Left cardiac atrium (tissue), 4 donors: ENCODE results near the gene FAM131B. TPM values are rescaled to one million over a fixed set of nuclear protein-coding genes. Genes with fewer than 3 reads are reported as not detected.
A peak's percentile ranks its signal among the peaks of the same experiment; 100 is the strongest.

Experiments
- ATAC-seq, 2 donors: fragments of 200-7000 bp; cut with Tn5 transposase; one replicate each; pipeline ENCODE4 v1.9.1; 2020; ENCODE audit warnings: mild to moderate bottlenecking in 2 of 2, moderate library complexity in 2 of 2
- DNase-seq: peaks from one replicate; pipeline ENCODE4 v3.0.0-alpha.2; 2020
- intact Hi-C, 2 donors: fragments of 100-400 bp; cut with DNase I; formaldehyde crosslinking; loops; one replicate each; pipeline versions ENCODE4 v1.14.1 to v1.15.1; 2022 to 2023
- total RNA-seq, 2 donors: library from RNA; stranded (reverse); fragmentation: NEBNext Ultra II Directional; extraction: Animal tissue kit (Norgen Biotek cat#: 25700); gene quantifications; one replicate each; pipeline ENCODE4 v1.2.1, GENCODE V29; 2021
- donor health status: DM: no; HTN: yes; CAD: no.
- donor health status: DM: no; HTN: yes; CAD: no; lungs with severe emphysema.
- donor health status: DM: yes; HTN: yes; CAD: no.
- donor health status: Dilated cardiomyopathy.

Gene FAM131B
- total RNA-seq, 2 donors from 2014 or later = 0.29 to 0.97 TPM

DNA sequence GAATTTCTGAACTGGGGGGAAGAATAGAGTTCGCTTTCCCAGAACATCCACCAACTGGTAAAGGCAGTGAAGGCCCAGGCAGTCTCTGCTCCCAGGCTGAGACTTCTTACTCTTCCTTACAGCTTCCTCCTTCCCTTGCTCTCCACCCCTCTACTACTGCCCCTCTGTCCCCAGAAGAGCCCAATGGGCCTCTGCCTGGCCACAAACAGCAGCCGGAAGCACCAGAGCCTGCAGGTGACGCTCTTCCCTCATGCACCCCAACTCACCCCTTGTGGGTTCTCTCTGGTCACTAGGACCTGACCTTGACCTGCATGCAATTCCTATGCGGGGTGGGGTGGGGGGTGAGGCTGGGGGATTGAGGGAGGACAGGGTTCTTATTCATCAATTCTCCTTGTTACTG, 16.5 kb downstream of the FAM131B start:
- intact Hi-C loops = no loop called here
- DNase-seq = no peak
- ATAC-seq = peak in 1 of 2 donors; percentile 44

DNA sequence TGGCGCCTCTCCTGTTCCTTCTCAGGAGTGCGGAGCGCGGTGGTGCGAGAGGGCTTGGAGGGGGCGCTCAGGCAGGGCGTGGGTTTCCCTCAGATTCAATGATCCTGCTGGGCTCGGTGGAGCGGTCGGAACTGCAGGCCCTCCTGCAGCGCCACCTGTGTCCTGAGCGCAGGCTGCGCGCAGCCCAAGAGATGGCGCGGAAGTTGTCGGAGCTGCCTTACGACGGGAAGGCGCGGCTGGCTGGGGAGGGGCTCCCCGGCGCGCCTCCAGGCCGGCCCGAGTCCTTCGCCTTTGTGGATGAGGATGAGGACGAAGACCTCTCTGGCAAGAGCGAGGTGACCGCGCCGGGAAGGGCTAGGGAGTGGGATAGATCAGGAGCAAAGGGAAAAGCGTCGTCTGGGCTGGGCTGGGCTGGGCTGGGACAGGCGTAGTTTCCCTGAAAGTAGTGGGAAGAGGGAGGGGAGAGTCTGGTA, 17.0 kb downstream of the FAM131B start:
- DNase-seq (peak; percentile 55), ATAC-seq (peak; percentile 61 to 88)
- intact Hi-C loops = no loop called here

DNA sequence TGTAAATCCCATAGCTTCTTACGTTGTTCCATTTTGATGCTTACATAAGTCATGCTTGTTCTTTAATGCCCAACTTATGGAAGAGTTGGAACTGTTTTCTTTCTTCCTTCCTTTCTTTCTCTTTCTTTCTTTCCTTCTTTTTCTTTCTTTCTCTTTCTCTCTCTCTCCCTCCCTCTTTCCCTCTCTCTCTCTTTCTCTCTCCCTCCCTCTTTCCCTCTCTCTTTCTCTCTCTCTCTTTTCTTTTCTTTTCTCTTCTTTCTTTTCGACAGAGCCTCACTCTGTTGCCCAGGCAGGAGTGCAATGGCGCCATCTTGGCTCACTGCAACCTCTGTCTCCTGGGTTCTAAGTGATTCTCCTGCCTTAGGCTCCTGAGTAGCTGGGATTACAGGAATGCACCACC, 18.9 kb downstream of the FAM131B start:
- DNase-seq = no peak
- no peak for ATAC-seq
- intact Hi-C loops = no loop called here

DNA sequence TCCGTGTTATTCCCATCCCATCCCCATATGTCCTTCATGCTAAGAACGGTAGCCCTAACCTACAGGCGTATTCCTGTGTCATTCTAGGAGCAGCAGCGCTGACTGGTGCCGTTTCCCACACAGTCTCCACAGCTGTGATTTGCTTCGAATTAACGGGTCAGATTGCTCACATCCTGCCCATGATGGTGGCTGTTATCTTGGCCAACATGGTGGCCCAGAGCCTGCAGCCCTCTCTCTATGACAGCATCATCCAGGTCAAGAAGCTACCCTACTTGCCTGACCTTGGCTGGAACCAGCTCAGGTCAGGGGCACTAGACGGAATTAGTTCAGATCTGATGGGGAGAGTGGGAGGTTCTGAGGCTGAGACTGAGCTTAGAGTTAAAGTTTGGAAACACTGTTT, 20.7 kb downstream of the FAM131B start:
- intact Hi-C loops = no loop called here
- ATAC-seq (no peak), DNase-seq (no peak)

DNA sequence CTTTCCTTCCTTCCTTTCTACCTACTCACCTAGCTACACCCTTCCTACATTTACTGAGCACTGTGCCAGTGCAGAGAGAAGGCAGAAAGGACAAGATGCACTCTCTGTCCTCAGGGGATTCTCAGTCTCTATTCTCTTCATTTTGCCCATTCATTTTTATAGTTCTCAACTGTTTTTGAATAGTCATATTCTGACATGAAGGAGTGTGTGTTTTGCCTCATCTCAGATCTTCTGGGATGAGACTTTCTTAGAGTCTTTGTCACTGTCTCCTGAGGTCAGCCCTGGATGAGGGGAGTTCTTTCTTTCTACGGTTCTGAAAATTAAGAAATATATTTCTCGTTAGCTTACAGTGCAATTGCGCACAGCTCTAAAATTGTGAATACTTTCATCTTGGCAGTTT, 25.3 kb downstream of the FAM131B start:
- ATAC-seq = no peak
- intact Hi-C loops = no loop called here
- DNase-seq = no peak

DNA sequence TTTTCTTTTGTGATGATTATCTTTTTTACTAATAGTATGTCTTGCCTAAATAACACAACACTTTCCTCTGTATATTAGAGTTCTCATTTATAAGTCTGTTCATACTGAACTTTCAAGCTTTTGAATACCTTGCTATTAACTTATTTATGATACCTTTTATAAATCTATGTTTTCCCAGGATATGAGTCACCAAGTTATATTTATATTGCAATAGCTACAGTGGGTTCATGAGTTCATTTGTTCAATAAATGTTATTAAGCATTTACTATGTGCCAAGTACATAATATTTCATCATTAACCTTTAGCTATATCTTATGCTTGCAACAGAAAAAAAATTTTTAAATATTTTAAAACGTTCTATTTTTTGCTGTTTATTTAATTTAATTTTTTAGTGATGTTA, 28.3 kb downstream of the FAM131B start:
- no peak for DNase-seq
- ATAC-seq = no peak
- intact Hi-C loops = no loop called here

DNA sequence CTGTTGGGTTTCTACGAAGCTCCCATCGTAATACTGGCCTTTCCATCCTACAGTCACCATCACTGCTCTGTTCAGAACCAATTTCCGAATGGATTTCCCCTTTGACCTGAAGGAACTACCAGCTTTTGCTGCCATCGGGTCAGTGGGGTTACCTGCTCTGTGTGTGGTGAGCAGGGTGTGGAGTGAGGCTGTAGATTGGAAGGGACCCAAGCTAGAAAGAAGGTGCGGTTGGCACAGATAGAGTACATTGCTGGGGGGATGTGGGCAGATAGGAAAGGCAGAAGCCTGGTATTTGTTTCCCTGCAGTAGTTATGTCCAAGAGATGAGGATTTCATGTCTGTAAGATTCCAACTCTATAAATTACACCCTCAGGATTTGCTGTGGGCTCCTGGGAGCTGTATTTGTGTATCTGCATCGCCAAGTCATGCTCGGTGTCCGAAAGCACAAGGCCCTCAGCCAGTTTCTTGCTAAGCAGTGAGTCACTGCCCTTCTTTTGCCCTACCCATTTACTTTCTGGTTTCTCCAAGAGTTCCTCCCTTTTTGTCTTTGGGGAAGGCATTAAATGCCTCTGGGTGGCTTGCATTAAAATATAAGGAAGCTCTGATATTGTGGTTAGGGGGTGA, 31.2 kb downstream of the FAM131B start:
- peak in 1 of 2 donors; percentile 89 for ATAC-seq
- DNase-seq = no peak
- intact Hi-C loops = no loop called here

DNA sequence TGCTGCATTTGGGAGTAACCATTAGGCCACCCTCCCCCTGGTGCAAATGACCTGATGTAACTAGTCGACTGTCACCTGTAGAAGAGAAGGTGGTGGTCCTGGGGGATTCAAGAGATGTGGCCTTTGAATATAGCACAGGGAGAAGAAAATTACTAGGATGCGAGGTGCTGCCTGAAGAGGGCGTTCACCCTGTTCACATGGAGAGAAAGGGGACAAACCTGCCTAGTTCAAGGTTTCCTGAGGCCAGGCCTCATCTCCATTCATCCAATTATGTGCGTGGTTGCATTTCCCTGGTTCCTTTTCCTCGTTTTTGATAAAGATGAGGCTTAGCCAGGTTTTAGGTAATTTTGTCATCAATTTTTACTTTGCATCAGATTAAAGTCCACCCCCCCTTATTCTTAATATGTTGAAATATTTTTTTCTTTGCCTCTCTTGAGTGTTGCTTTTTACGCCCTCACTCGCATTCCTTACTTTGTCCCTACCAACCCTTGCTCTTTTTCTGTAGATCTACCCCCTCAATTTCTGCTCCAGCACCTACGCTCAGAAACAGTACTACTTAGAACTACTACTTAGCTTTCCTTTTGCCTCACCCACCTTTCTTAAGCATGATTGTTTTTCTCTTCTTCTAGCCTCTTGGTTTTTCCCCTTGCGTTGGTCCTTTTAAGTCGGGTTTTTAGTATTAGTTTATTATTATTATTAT, 32.9 kb downstream of the FAM131B start:
- no peak for ATAC-seq
- DNase-seq = no peak
- intact Hi-C loops = loop anchor here in 1 of 2 donors (10.0 kb wide), 2 partner anchors 45 to 85 kb away; no protein-coding TSS in a partner anchor

DNA sequence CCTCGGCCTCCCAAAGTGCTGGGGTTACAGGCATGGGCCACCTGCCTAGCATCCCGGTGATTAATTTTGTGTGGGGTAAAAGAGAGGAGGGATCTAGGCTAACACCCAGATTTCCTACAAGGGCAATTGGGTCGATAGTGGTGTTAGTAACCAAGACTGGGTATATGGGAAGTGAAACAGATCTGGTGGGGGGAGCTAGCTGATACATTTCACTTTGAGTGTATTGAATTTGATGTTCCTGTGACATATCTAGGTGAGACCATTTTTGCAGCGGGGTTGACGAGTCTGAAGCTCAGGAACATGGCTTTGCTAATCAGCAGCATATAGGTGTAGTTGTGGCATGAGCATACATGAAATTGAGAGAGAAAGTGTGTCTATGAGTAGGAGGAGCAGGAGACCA, 34.6 kb downstream of the FAM131B start:
- intact Hi-C loops = loop anchor here in 1 of 2 donors (10.0 kb wide), 2 partner anchors 47 to 87 kb away; no protein-coding TSS in a partner anchor
- ATAC-seq (no peak), DNase-seq (no peak)

DNA sequence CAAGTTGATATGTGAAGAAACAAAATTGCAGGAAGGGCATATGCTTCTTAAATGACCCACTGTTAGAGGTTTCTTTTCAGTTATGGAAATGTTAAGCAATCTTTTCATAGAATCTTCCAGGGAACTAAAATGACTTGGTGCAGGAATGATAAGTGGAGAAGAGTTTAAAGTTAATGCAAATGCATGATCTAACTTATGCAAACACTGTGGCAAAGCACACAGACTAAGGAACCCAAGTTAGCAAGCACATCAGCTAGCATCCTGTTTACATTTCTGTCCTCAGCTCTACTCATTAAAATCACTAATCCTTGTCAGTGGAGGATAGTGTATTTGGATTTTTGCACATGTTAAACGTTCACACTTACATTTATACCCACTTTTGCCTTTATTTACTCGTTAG, 37.3 kb downstream of the FAM131B start:
- intact Hi-C loops = loop anchor here in 1 of 2 donors (10.0 kb wide), 2 partner anchors 50 to 90 kb away; no protein-coding TSS in a partner anchor
- ATAC-seq (no peak), DNase-seq (no peak)

DNA sequence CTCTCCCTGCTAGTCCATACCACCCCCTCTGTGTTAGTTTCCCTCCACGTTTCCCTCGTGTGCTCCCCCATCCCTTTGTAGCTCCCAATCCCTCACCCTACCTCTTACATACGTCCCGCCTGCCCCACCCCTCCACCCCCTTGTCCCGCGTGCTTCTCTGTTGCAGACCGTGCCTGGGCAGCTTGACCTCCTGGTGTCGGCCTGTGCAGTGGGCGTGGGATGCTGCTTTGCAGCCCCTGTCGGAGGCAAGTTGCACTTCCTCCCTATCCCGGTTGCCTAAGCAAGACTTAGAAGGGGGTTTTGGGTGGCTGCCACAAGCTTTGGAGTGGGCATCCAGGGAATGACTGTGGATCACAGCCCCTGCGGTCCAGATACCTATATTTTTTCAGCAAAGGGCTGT, 38.9 kb downstream of the FAM131B start:
- ATAC-seq (no peak), DNase-seq (no peak)
- intact Hi-C loops = loop anchor here in 1 of 2 donors (10.0 kb wide), 2 partner anchors 51 to 91 kb away; no protein-coding TSS in a partner anchor

DNA sequence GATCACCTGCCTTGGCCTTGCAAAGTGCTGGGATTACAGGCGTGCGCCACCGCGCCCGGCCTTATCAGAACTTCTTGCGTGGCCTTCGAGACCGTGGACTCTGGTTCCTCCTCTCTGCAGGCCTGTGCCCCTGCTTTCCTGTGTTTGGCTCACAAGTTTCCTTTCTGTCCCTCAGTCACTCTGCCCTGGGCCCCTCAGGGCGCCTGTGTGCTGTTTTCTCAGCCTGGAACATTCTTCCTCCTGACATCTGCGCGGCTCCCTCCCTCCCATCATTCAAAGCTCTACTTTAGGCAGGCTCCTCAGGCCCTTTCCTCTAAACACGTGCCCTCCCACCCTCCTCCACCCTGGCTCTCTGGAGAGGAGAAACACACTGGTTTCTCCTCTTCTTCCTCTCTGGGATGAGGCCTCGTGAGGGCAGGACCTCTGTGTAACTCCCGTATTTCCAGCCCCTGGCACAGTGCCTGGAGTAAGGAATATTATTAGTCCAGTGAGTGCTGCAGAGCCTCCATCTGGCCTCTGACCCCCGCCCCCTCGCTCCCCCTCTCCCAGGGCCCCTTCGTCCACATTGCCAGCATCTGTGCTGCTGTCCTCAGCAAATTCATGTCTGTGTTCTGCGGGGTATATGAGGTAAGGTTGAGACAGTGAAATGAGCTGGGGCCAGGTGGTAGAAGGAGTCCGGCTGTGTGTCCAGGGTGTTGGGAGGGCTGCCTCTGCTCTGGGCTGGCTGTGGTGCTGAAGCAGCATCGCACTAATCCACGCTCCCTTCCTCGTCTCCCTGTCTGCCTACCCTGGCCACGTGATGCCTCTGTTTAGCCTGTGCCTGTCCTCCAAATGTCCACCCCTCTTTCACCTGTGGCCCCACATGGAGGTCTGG, 39.5 kb downstream of the FAM131B start:
- peak; percentile 48 to 51 for ATAC-seq
- peak; percentile 27 for DNase-seq
- intact Hi-C loops = loop anchor here in 1 of 2 donors (10.0 kb wide), 2 partner anchors 52 to 92 kb away; no protein-coding TSS in a partner anchor

DNA sequence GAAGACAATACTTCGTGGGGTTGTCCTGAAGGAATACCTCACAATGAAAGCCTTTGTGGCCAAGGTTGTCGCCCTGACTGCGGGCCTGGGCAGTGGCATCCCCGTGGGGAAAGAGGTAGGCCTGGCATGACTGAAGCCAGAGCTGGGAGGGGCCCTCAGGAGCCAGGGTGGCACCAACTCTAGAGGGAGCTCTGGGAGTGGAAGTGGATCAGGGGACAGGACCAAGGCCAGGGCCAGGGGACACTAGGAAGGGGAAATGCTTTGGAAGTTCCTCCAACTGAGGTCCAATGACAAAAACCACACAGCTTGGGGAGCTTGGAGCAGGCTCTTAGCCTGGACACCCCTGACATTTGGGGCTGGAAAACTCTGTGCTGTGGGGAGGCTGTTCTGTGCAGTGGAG, 40.8 kb downstream of the FAM131B start:
- ATAC-seq (peak in 1 of 2 donors; percentile 49), DNase-seq (no peak)
- intact Hi-C loops = loop anchor here in 1 of 2 donors (10.0 kb wide), 2 partner anchors 53 to 93 kb away; no protein-coding TSS in a partner anchor

DNA sequence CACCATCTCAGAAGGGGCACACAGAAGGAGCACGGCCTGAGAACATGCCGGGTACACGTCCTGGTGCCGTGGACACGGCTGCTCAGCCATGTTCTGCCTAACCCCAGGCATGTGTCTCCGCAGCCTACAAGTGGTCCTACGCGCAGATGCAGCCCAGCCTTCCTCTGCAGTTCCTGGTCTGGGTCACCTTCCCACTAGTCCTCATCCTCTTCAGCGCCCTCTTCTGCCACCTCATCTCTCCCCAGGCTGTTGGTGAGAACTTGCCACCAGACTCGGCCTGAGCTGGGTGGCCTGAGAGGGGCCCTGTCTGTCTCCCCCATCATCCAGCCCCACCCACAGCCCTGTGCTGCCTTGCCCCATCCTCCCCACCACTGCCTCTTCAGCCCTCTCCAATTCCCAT, 41.3 kb downstream of the FAM131B start:
- intact Hi-C loops = loop anchor here in 1 of 2 donors (10.0 kb wide), 2 partner anchors 54 to 94 kb away; no protein-coding TSS in a partner anchor
- DNase-seq (no peak), ATAC-seq (no peak)

DNA sequence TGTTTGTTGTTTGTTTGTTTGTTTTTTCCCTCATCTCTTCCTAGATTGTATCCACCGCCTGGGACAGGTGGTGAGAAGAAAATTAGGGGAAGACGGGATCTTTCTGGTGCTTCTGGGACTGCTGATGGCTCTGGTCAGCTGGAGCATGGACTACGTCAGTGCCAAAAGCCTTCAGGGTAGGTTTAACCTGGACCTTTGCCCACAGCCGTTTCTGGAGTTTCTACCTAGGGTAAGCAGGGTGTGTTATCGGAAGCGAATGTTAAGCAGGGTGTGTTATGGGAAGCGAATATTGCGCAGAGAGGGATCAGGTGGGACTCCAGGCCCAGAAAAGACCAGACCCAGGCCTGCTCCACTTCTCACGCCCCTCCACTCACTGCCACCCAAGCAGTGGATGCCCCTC, 41.9 kb downstream of the FAM131B start:
- ATAC-seq = no peak
- intact Hi-C loops = loop anchor here in 1 of 2 donors (10.0 kb wide), 2 partner anchors 54 to 94 kb away; no protein-coding TSS in a partner anchor
- no peak for DNase-seq

DNA sequence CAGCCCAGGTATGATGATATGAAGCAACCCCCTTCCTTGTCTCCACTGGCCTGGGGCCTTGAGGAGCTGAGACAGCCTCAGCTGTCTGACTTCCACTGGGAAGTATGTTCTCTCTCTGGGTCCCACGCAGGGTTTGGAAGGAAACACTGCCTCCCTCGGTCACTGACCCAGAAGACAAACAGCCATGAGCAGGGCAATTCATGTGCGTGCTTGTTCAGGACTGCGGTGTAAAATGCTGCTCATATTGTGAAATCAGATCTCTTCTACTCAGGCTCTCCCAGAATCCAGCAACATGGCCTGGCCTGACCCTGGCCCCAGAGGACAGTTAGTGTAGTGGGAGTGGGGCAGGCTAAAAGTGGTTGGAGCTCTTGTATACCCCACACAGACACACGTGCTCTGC, 43.9 kb downstream of the FAM131B start:
- intact Hi-C loops = no loop called here
- DNase-seq (peak; percentile 26), ATAC-seq (peak; percentile 34 to 75)

DNA sequence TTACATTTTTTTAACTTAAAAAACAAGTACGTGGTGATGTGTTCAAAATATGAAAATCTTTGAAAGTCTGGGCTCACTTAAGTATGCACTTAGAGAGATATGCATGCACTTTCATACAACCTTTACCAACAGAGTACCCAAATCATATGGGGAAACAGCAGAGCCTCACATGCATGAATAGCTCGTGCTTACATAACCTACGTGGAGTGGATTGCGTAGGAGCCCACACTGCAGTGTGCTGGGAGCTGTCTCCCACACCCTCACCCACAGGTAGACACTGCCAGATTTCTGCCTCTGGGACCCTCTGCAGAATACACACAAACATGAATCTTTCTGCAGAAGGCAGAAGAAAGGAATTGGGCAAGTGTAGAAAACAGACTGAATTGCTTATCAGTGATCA, 46.0 kb downstream of the FAM131B start:
- intact Hi-C loops = no loop called here
- DNase-seq (no peak), ATAC-seq (no peak)

DNA sequence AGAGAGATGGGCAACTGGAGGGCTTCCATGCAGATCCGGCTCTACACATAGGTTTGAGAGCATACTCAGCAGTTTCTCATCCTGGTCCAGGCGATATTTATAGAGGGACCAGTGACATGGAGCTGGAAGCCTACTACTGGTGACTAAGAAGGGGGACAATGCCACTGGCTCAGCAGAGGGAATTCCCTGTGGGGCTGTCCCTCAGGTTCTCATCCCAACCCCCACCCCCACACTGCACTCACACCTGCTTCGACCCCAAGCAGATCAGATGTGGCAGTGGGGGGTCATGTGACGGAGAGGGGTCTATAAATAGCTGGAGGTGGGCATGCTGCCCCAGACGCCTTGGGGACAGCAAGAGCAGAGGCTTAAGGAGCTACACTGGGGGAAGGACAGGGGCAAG, 46.7 kb downstream of the FAM131B start, which contains the start of gene CLCN1:
Gene CLCN1 (plus strand): TSS at position 336 of the 400 bp plus-strand sequence. CDS start 102 bp downstream, outside the sequence.
- ATAC-seq (no peak), DNase-seq (no peak)
- intact Hi-C loops = no loop called here

DNA sequence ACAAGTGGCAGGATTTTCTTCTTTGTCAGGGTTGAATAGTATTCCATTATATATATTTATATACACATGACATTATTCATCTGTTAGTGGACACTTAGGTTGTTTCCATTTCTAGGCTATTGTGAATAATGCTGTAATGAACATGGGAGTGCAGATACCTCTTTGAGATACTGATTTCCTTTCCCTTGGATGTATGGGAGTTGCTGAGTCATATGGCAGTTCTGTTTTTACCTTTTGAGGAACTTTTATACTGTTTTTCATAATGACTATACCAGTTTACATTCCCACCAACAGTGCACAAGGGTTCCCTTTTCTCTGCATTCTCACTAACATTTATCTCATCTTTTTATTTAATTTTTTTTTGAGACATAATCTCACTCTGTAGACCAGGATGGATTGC, 48.4 kb downstream of the FAM131B start:
- intact Hi-C loops = loop anchor here in 1 of 2 donors (5.0 kb wide), 1 partner anchor 48 kb away; the partner anchor contains the start of gene FAM131B

More for the DNA sequence above, 48.4 kb downstream of the FAM131B start:
- no peak for ATAC-seq
- no peak for DNase-seq
